ENCODE data around the gene ZNF536. TPM values are rescaled to one million over a fixed set of nuclear protein-coding genes. Genes with fewer than 3 reads are reported as not detected.

Gene ZNF536
- polyA plus RNA-seq, 1 of the 3 experiments (the other 2 are of a cell fraction), result 0.41 TPM

DNA sequence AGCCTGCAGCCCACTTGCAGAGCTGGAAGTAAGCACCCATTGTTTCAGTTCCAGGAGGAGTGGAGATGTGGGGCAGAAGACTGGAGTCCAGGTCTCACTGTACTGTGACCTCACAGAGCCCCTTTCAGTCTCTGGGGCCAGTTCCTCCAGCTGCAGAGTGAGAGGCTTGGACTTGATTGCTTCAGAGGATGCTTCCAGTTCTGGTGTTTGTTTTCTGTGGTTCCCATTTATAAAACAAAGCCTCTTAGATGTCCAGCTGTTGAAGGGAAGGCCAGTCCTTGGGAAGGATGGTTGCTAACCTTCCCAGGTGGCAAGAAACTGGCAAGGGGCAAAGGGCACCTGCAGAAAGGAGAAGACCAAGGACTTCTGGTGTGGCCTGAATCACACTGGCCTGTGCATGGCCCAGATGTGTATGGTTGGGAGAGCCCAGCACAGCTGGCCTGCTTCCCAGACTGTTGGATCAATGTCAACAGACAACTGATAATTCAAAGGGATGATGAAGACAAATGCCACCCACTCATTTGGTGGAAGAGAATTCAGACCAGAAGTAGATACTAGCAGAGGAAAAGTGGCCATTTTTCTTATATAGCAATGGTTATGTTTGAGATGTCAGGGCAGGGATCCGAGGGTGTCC is 218.5 kb downstream of the ZNF536 start:
- 15% methylated on average over 1 of the region's 1 CpG for WGBS (ENCODE audit: low lambda C conversion rate)
- H3K9me3 ChIP-seq, result no peaks in the 10 kb centered on the region
- H3K27ac ChIP-seq (ENCODE audit: low read depth in 2 of 2, low read length in 1 of 2), result no peak overlapping the region

More for the DNA sequence above, 218.5 kb downstream of the ZNF536 start:
- Histone ChIP-seq H3K9ac (no peak overlapping the region), H2AFZ (ENCODE audit: low read depth) (no peak overlapping the region), H3K9me2 (no peaks in the 10 kb centered on the region), H3F3A (replicated peaks; ENCODE audit: insufficient read depth) (no peaks in the 10 kb centered on the region), H3K4me1 (ENCODE audit: control insufficient read depth in 1 of 2, insufficient read depth in 2 of 2, low read depth in 1 of 2, low read length in 1 of 2) (peaks cover 0 to 2% of the 10 kb centered on the region in 2 experiments; a peak in 1 of 4 replicates), H3K27me3 (ENCODE audit: insufficient read depth) (no peaks in the 10 kb centered on the region), H3K79me2 (ENCODE audit: insufficient read depth) (no peaks in the 10 kb centered on the region), H3K36me3 (replicated peaks in 1 of 2; ENCODE audit: control insufficient read depth in 1 of 2, insufficient read depth in 2 of 2, low read length in 1 of 2) (no peaks in the 10 kb centered on the region), H4K20me1 (ENCODE audit: insufficient read depth) (no peaks in the 10 kb centered on the region), H3K4me2 (no peak overlapping the region), H3K4me3 (ENCODE audit: low read depth in 2 of 2, low read length in 1 of 2) (no peak overlapping the region)
- CTCF ChIA-PET, result interaction anchor here (0.9 kb wide), 1 partner anchor 58 kb away, joined by 3 read pairs; no protein-coding TSS in a partner anchor
- TF ChIP-seq TCF12 (IDR thresholded peaks at IDR 0.05) (no peak), RXRA (IDR thresholded peaks at IDR 0.05; ENCODE audit: borderline replicate concordance, low read depth) (no peak), EZH2phosphoT487 (IDR thresholded peaks at IDR 0.05; ENCODE audit: borderline replicate concordance, low read depth) (no peak), RCOR1 (IDR thresholded peaks at IDR 0.05; ENCODE audit: low read length) (no peak), MEF2A (IDR thresholded peaks at IDR 0.05; ENCODE audit: borderline replicate concordance, low read depth) (no peak), GABPA (IDR thresholded peaks at IDR 0.05; ENCODE audit: low read depth) (no peak), JUND (IDR thresholded peaks at IDR 0.05) (no peak), SIN3A (IDR thresholded peaks at IDR 0.05; ENCODE audit: borderline replicate concordance, low read depth, low read length) (no peak), TEAD4 (IDR thresholded peaks at IDR 0.05; ENCODE audit: borderline replicate concordance, insufficient read depth) (no peak), YY1 (IDR thresholded peaks at IDR 0.05; ENCODE audit: low read depth) (no peak), MXI1 (IDR thresholded peaks at IDR 0.05; ENCODE audit: low read depth, low read length) (no peak), EP300 (IDR thresholded peaks at IDR 0.05; ENCODE audit: borderline replicate concordance in 1 of 2, low read depth in 1 of 2, low read length in 1 of 2) (no peak), NRF1 (IDR thresholded peaks at IDR 0.05; ENCODE audit: low read depth, low read length) (no peak), FOXM1 (IDR thresholded peaks at IDR 0.05; ENCODE audit: low read depth) (no peak)
- TF ChIP-seq, protein P1, sequence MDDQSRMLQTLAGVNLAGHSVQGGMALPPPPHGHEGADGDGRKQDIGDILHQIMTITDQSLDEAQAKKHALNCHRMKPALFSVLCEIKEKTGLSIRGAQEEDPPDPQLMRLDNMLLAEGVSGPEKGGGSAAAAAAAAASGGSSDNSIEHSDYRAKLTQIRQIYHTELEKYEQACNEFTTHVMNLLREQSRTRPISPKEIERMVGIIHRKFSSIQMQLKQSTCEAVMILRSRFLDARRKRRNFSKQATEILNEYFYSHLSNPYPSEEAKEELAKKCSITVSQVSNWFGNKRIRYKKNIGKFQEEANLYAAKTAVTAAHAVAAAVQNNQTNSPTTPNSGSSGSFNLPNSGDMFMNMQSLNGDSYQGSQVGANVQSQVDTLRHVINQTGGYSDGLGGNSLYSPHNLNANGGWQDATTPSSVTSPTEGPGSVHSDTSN (IDR thresholded peaks at IDR 0.05), result no peak
- TF ChIP-seq, protein P2, sequence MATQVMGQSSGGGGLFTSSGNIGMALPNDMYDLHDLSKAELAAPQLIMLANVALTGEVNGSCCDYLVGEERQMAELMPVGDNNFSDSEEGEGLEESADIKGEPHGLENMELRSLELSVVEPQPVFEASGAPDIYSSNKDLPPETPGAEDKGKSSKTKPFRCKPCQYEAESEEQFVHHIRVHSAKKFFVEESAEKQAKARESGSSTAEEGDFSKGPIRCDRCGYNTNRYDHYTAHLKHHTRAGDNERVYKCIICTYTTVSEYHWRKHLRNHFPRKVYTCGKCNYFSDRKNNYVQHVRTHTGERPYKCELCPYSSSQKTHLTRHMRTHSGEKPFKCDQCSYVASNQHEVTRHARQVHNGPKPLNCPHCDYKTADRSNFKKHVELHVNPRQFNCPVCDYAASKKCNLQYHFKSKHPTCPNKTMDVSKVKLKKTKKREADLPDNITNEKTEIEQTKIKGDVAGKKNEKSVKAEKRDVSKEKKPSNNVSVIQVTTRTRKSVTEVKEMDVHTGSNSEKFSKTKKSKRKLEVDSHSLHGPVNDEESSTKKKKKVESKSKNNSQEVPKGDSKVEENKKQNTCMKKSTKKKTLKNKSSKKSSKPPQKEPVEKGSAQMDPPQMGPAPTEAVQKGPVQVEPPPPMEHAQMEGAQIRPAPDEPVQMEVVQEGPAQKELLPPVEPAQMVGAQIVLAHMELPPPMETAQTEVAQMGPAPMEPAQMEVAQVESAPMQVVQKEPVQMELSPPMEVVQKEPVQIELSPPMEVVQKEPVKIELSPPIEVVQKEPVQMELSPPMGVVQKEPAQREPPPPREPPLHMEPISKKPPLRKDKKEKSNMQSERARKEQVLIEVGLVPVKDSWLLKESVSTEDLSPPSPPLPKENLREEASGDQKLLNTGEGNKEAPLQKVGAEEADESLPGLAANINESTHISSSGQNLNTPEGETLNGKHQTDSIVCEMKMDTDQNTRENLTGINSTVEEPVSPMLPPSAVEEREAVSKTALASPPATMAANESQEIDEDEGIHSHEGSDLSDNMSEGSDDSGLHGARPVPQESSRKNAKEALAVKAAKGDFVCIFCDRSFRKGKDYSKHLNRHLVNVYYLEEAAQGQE (IDR thresholded peaks at IDR 0.05; ENCODE audit: low read depth, low read length), result no peak
- TF ChIP-seq, protein P3, sequence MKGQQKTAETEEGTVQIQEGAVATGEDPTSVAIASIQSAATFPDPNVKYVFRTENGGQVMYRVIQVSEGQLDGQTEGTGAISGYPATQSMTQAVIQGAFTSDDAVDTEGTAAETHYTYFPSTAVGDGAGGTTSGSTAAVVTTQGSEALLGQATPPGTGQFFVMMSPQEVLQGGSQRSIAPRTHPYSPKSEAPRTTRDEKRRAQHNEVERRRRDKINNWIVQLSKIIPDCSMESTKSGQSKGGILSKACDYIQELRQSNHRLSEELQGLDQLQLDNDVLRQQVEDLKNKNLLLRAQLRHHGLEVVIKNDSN (IDR thresholded peaks at IDR 0.05; ENCODE audit: borderline replicate concordance, low read depth), result no peak
- DNase-seq, result no peak
- POLR2A ChIA-PET, result no interaction called here
